OCI-LY3 (cell line): Measurements from ENCODE around the gene SIK3.

Experiments
- H2AFZ ChIP-seq: fragments of 200-600, 300-600 bp; shearing (Covaris generic); 2 replicates; pipeline ENCODE4 v1.6.0; 2014; ENCODE audit warnings: antibody characterized with exemption, low read depth, low read length
- H3K27ac ChIP-seq: fragments of 200-600, 300-600 bp; sonication (generic); 2 replicates; pipeline ENCODE4 v1.5.1; 2014; ENCODE audit warnings: mild to moderate bottlenecking, low read length, moderate library complexity, mixed read lengths
- H3K27me3 ChIP-seq: fragments of 200-600, 300-600 bp; sonication (generic); 2 replicates; pipeline ENCODE4 v1.6.1; 2014; ENCODE audit warnings: low read depth, low read length, mixed read lengths
- H3K36me3 ChIP-seq: fragments of 200-600, 300-600 bp; sonication (generic); replicated peaks from 2 replicates; pipeline ENCODE3; 2014; ENCODE audit warnings: low read depth, low read length, mixed read lengths
- H3K4me1 ChIP-seq: fragments of 300-600, 200-600 bp; sonication (generic); 2 replicates; pipeline ENCODE4 v1.6.1; 2014; ENCODE audit warnings: low read length, mixed read lengths
- H3K4me2 ChIP-seq: fragments of 200-600, 300-600 bp; sonication (generic); 2 replicates; pipeline ENCODE4 v1.6.1; 2014; ENCODE audit warnings: low read length, mixed read lengths
- H3K4me3 ChIP-seq: fragments of 300-600, 200-600 bp; sonication (generic); 2 replicates; pipeline ENCODE4 v1.5.1; 2014; ENCODE audit warnings: antibody characterized with exemption, mild to moderate bottlenecking, low read length, moderate library complexity
- H3K79me2 ChIP-seq: fragments of 300-600, 200-600 bp; shearing (Covaris generic); 2 replicates; pipeline ENCODE4 v1.6.1; 2014; ENCODE audit warnings: mild to moderate bottlenecking, low read length, mixed read lengths
- H3K9ac ChIP-seq: fragments of 300-600, 200-600 bp; shearing (Covaris generic); 2 replicates; pipeline ENCODE4 v1.6.0; 2014; ENCODE audit warnings: mild to moderate bottlenecking, low read length, moderate library complexity
- H3K9me3 ChIP-seq: fragments of 200-600, 300-600 bp; shearing (Covaris generic); 2 replicates; pipeline ENCODE4 v1.6.1; 2014; ENCODE audit warnings: low read length, mixed read lengths; ENCODE audit not compliant: insufficient read depth
- H4K20me1 ChIP-seq: fragments of 200-600, 300-600 bp; sonication (generic); 2 replicates; pipeline ENCODE4 v1.6.1; 2016; ENCODE audit warnings: low read length, mixed read lengths; ENCODE audit not compliant: insufficient read depth
- CTCF ChIP-seq: fragments of 200-600, 300-600 bp; sonication (generic); IDR thresholded peaks from 2 replicates; pipeline ENCODE4 v1.5.1; 2014; ENCODE audit warnings: antibody characterized with exemption, low read length, low read depth
- EZH2phosphoT487 ChIP-seq: fragments of 200-600 bp; shearing (Covaris generic); IDR thresholded peaks from 2 replicates; pipeline ENCODE4 v1.6.1; 2018; ENCODE audit warnings: antibody characterized with exemption, mixed run types, low read depth

SIK3 gene

DNA sequence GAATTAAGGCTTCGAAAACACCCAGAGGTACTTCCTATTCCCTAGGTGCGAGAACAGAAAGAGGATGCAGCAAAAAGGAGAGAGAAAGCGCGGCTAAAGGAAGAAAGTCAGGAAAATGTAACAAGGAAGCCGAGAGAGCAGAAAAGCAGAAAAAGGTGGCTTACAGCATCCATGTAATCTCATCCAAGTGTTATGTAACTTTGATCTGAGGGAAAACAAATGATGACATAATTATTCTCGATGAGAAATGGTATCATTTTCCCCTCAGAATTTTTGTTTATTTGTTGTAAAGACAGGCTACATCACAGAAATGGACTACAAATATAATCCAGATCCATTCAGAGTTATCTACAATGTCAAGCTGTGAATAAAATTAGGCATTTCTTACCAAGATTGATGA, 191.7 kb downstream of the SIK3 start:
- Histone ChIP-seq H3K9ac (no peak overlapping the region), H3K9me3 (no peaks in the 10 kb centered on the region), H3K4me3 (no peak overlapping the region), H3K4me1 (peaks cover 7% of the 10 kb centered on the region), H3K27me3 (no peaks in the 10 kb centered on the region), H3K36me3 (no peaks in the 10 kb centered on the region), H4K20me1 (no peaks in the 10 kb centered on the region), H3K4me2 (no peak overlapping the region), H3K79me2 (peaks cover 3% of the 10 kb centered on the region; the same call in 1 of the 2 replicates), H3K27ac (no peak overlapping the region), H2AFZ (no peak overlapping the region)
- TF ChIP-seq EZH2phosphoT487 (no peak), CTCF (no peak)

- no peaks in the 10 kb centered on the region for H4K20me1 ChIP-seq
- no peaks in the 10 kb centered on the region for H3K27me3 ChIP-seq
- H3K4me2 ChIP-seq = no peak overlapping the region
- no peaks in the 10 kb centered on the region for H3K9me3 ChIP-seq
- H2AFZ ChIP-seq = no peak overlapping the region
- no peaks in the 10 kb centered on the region for H3K4me1 ChIP-seq
- no peak overlapping the region for H3K27ac ChIP-seq
- H3K4me3 ChIP-seq = no peak overlapping the region
- H3K9ac ChIP-seq = no peak overlapping the region
- peaks cover 3% of the 10 kb centered on the region for H3K36me3 ChIP-seq
- TF ChIP-seq CTCF = no peak
- no peak for TF ChIP-seq EZH2phosphoT487
- H3K79me2 ChIP-seq = no peaks in the 10 kb centered on the region
Measured at GRCh38 chr11:116903090-116903489, 195.1 kb downstream of the SIK3 start.

DNA sequence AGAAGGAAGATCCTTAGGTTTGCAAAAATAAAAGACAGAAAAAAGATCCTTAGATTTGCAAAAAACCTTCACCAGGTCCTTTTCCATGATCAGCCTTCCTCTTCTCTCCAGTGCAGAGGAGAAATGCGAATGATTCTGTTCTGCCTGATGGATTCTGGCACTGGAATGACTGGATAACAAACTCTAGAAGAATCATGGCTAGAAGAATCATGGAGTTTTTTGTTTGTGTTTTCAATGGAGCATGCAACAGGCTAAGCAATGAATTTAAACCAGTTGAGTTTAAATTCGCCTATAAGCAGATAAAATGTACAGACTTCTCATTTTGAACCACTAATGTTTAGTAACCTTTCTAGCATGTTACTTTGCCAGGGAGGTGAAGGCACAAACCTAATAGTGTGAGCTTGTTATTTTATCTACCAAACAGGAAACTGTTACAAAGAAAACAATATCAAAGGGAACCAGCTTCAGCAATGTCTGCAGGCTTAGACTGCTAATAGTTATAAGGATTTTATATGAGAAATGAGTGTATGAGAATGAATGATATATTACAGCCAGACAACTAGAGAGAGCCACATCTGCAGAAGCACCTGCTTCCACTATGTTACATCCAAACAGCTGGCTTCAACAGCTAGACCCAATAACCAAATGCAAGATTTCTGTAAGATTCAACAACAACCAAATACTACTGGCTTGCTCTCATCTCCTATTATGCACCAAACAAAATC, 196.1 kb downstream of the SIK3 start:
- H3K27me3 ChIP-seq = no peaks in the 10 kb centered on the region
- no peak overlapping the region for H3K9ac ChIP-seq
- H3K4me2 ChIP-seq = no peak overlapping the region
- H4K20me1 ChIP-seq = no peaks in the 10 kb centered on the region
- no peak overlapping the region for H3K27ac ChIP-seq
- H3K4me1 ChIP-seq = no peaks in the 10 kb centered on the region
- peaks cover 3% of the 10 kb centered on the region for H3K36me3 ChIP-seq
- H3K79me2 ChIP-seq = no peaks in the 10 kb centered on the region
- H2AFZ ChIP-seq = no peak overlapping the region
- TF ChIP-seq CTCF = no peak
- TF ChIP-seq EZH2phosphoT487 = no peak
- H3K9me3 ChIP-seq = no peaks in the 10 kb centered on the region
- H3K4me3 ChIP-seq = no peak overlapping the region

DNA sequence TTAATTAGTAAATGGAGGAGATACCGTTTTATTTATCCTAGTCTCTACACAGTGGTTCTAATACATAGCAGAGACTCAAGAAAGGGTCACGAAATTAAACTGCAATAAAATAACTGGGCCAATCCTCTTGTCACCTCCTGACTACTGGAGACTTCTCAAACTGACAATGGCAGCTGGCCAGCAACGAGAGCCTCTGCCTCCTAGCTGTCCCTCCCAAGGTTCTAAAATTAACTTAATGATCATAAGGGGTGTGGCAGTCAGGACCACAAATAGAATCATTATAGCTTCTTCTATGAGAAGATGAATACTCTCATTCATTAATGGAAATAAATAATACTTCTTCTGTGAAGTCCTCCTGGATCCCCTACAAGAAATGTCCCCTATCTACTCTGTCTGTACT, 197.0 kb downstream of the SIK3 start:
- H3K4me2 ChIP-seq = no peak overlapping the region
- H3K27ac ChIP-seq = no peak overlapping the region
- no peak overlapping the region for H2AFZ ChIP-seq
- TF ChIP-seq EZH2phosphoT487 = no peak
- TF ChIP-seq CTCF = no peak
- H3K4me3 ChIP-seq = no peak overlapping the region
- H3K36me3 ChIP-seq = peaks cover 4% of the 10 kb centered on the region
- H4K20me1 ChIP-seq = no peaks in the 10 kb centered on the region
- H3K79me2 ChIP-seq = no peaks in the 10 kb centered on the region
- H3K4me1 ChIP-seq = no peaks in the 10 kb centered on the region
- no peaks in the 10 kb centered on the region for H3K9me3 ChIP-seq
- H3K27me3 ChIP-seq = no peaks in the 10 kb centered on the region
- H3K9ac ChIP-seq = no peak overlapping the region
